ENCODE data around the gene PPTC7.

- TF ChIP-seq EZH2 (IDR thresholded peaks at IDR 0.05; ENCODE audit: insufficient read depth, poor library complexity, severe bottlenecking) = no peak
- no peak for TF ChIP-seq EZH2phosphoT487 (IDR thresholded peaks at IDR 0.05; ENCODE audit: insufficient read depth, low read depth)
Measured at GRCh38 chr12:110531741-110532333, 51.3 kb downstream of the PPTC7 start.
